SK-N-SH (cell line): ENCODE measurements around the gene C4orf54. TPM values are rescaled to one million over a fixed set of nuclear protein-coding genes. Genes with fewer than 3 reads are reported as not detected.

Experiments used
- CTCF ChIA-PET: fragments of 300-600, 350-600 bp; formaldehyde crosslinking; extraction: SDS; loops from one replicate; lab custom pipeline; 2021; lab: Yijun Ruan, JAX
- POLR2A ChIA-PET: fragments of 350-600 bp; sonication (Branson Sonifier 250); formaldehyde crosslinking; extraction: SDS; loops from one replicate; lab custom pipeline; 2020; ENCODE audit warnings: antibody characterized with exemption, inconsistent platforms; lab: Yijun Ruan, JAX
- DNase-seq: peaks from one replicate; pipeline ENCODE4 v3.0.0; 2012
- H2AFZ ChIP-seq: fragments of 200-600 bp; sonication (generic); 2 replicates; pipeline ENCODE4 v1.8.1; 2016; ENCODE audit warnings: antibody characterized with exemption, mild to moderate bottlenecking, low read depth
- H3F3A ChIP-seq: fragments of 200-600 bp; sonication (generic); replicated peaks from 2 replicates; pipeline ENCODE3; 2016; ENCODE audit warnings: antibody characterized with exemption, mild to moderate bottlenecking; ENCODE audit not compliant: insufficient read depth
- H3K27ac ChIP-seq, 2 experiments: fragments of 200-500 bp in 1 of 2; fragments of 200-600 bp in 1 of 2; sonication (Bioruptor generic) in 1 of 2; sonication (generic), shearing (Covaris generic) in 1 of 2; 2 replicates each; pipeline versions ENCODE4 v1.5.1 to v1.6.1; 2014 to 2016; ENCODE audit warnings: low read depth in 2 of 2, inconsistent platforms in 1 of 2, low read length in 1 of 2, mild to moderate bottlenecking in 1 of 2, mixed read lengths in 1 of 2
- H3K27me3 ChIP-seq: fragments of 200-600 bp; sonication (generic), shearing (Covaris generic); 2 replicates; pipeline ENCODE4 v1.6.1; 2016; ENCODE audit warnings: mixed run types; ENCODE audit not compliant: insufficient read depth
- H3K36me3 ChIP-seq, 2 experiments: fragments of 200-500 bp in 1 of 2; fragments of 200-600 bp in 1 of 2; sonication (Bioruptor generic) in 1 of 2; sonication (generic) in 1 of 2; replicated peaks in 1 of 2; 2 replicates each; pipeline versions ENCODE3 to v1.5.1; 2014 to 2016; ENCODE audit warnings: low read length in 1 of 2, mild to moderate bottlenecking in 1 of 2; ENCODE audit not compliant: insufficient read depth in 2 of 2, control insufficient read depth in 1 of 2
- H3K4me1 ChIP-seq, 2 experiments: fragments of 200-500 bp in 1 of 2; fragments of 200-600 bp in 1 of 2; sonication (Bioruptor generic) in 1 of 2; sonication (generic), shearing (Covaris generic) in 1 of 2; 2 replicates each; pipeline versions ENCODE4 v1.5.1 to v1.6.1; 2014 to 2016; ENCODE audit warnings: low read depth in 1 of 2, low read length in 1 of 2, mixed run types in 1 of 2; ENCODE audit not compliant: insufficient read depth in 2 of 2, control insufficient read depth in 1 of 2
- H3K4me2 ChIP-seq: fragments of 200-600 bp; sonication (generic), shearing (Covaris generic); 2 replicates; pipeline ENCODE4 v1.6.1; 2017; ENCODE audit warnings: mixed run types
- H3K4me3 ChIP-seq, 2 experiments: fragments of 200-500 bp in 1 of 2; fragments of 200-600 bp in 1 of 2; sonication (Bioruptor generic) in 1 of 2; sonication (generic), shearing (Covaris generic) in 1 of 2; 2 replicates each; pipeline versions ENCODE4 v1.5.1 to v1.8.1; 2014 to 2016; ENCODE audit warnings: low read depth in 2 of 2, inconsistent platforms in 1 of 2, low read length in 1 of 2, mild to moderate bottlenecking in 1 of 2, mixed read lengths in 1 of 2, moderate library complexity in 1 of 2
- H3K79me2 ChIP-seq: fragments of 200-600 bp; sonication (generic); 2 replicates; pipeline ENCODE4 v1.8.1; 2017; ENCODE audit warnings: mild to moderate bottlenecking; ENCODE audit not compliant: insufficient read depth
- H3K9ac ChIP-seq: fragments of 200-600 bp; sonication (generic); 2 replicates; pipeline ENCODE4 v1.6.1; 2017; ENCODE audit warnings: mixed run types
- H3K9me2 ChIP-seq: fragments of 200-600 bp; sonication (generic); 2 replicates; pipeline ENCODE4 v1.6.1; 2017; ENCODE audit warnings: mixed run types
- H3K9me3 ChIP-seq: fragments of 200-600 bp; sonication (generic); 2 replicates; pipeline ENCODE4 v1.6.1; 2017; ENCODE audit warnings: mixed run types, mild to moderate bottlenecking, moderate library complexity
- H4K20me1 ChIP-seq: fragments of 200-600 bp; sonication (generic); 2 replicates; pipeline ENCODE4 v1.6.1; 2017; ENCODE audit warnings: mild to moderate bottlenecking, mixed run types; ENCODE audit not compliant: insufficient read depth
- EZH2phosphoT487 ChIP-seq: fragments of 200-600 bp; sonication (generic); IDR thresholded peaks from 2 replicates; pipeline ENCODE4 v1.6.1; 2017; ENCODE audit warnings: low read depth, mixed run types, mild to moderate bottlenecking, antibody characterized with exemption, moderate library complexity, borderline replicate concordance
- POLR2AphosphoS5 ChIP-seq: IDR thresholded peaks from 2 replicates; pipeline ENCODE4 v1.6.1; 2012; ENCODE audit warnings: low read depth, low read length
- RAD21 ChIP-seq: IDR thresholded peaks from 2 replicates; pipeline ENCODE4 v1.6.1; 2012; ENCODE audit warnings: mild to moderate bottlenecking, low read length
- RCOR1 ChIP-seq: fragments of 150-350 bp; IDR thresholded peaks from 2 replicates; pipeline ENCODE4 v1.6.1; 2017; ENCODE audit warnings: antibody characterized with exemption, low read length
- TAF1 ChIP-seq: IDR thresholded peaks from 2 replicates; pipeline ENCODE4 v1.6.1; 2012; ENCODE audit warnings: low read depth, mild to moderate bottlenecking, low read length, moderate library complexity, borderline replicate concordance
- TEAD4 ChIP-seq: IDR thresholded peaks from 2 replicates; pipeline ENCODE4 v1.4.0; 2012; ENCODE audit warnings: mild to moderate bottlenecking, borderline replicate concordance; ENCODE audit not compliant: insufficient read depth
- WGBS: methylation state at CpG from one replicate; pipeline ENCODE4 v1.1.6; 2017; ENCODE audit warnings: low lambda C conversion rate; 5-methylcytosine and 5-hydroxymethylcytosine counted together
- polyA plus RNA-seq, 3 experiments: library from polyadenylated mRNA; depleted of rRNA; stranded (reverse); fragments of >200 nt; gene quantifications; 2 replicates each; pipeline ENCODE4 v1.2.3, GENCODE V29; 2012
- TF ChIP-seq, protein P1 (sequence below): IDR thresholded peaks from 2 replicates; pipeline ENCODE4 v1.4.0; 2012; ENCODE audit warnings: low read depth
- TF ChIP-seq, protein P2 (sequence below): fragments of 150-350 bp; IDR thresholded peaks from 2 replicates; pipeline ENCODE4 v1.6.1; 2016; ENCODE audit warnings: mild to moderate bottlenecking, low read depth, low read length

The C4orf54 gene
- polyA plus RNA-seq, 1 of the 3 experiments (the other 2 are of a cell fraction), result not detected

DNA sequence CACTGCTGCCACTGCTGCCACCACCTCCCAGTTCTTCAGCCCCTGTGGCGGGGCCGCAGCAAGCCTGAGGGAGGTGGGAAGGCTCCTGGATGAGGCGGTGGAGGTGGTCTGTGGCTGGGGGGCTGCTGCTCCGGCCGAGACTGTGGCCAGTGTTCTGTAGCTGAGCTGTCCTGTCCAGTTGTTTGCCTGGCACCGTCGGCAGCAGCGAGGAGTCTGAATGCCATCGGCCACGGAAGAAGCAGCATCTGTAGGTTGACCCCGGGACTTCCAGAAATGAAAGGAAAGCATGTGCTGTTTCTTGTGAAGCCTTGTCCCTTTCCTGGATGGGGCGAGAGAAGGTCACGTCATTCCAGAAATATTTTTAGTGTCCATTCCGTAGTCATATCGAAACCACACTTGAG, 3.3 kb downstream of the C4orf54 start:
- no peak for DNase-seq
- Histone ChIP-seq H3F3A (no peaks in the 10 kb centered on the region), H3K9ac (no peak overlapping the region), H3K36me3 (no peaks in the 10 kb centered on the region), H3K27ac (no peak overlapping the region), H4K20me1 (no peaks in the 10 kb centered on the region), H2AFZ (no peak overlapping the region; the same call in 1 of the 2 replicates), H3K27me3 (no peaks in the 10 kb centered on the region), H3K4me1 (no peaks in the 10 kb centered on the region), H3K4me3 (no peak overlapping the region), H3K9me3 (no peaks in the 10 kb centered on the region), H3K4me2 (peak overlapping the region; percentile 47), H3K9me2 (no peaks in the 10 kb centered on the region), H3K79me2 (no peaks in the 10 kb centered on the region)
- POLR2A ChIA-PET, result no interaction called here
- TF ChIP-seq TEAD4 (no peak), RAD21 (no peak)
- CTCF ChIA-PET, result no interaction called here
- WGBS, result 37% methylated on average over 12 of the region's 15 CpGs

DNA sequence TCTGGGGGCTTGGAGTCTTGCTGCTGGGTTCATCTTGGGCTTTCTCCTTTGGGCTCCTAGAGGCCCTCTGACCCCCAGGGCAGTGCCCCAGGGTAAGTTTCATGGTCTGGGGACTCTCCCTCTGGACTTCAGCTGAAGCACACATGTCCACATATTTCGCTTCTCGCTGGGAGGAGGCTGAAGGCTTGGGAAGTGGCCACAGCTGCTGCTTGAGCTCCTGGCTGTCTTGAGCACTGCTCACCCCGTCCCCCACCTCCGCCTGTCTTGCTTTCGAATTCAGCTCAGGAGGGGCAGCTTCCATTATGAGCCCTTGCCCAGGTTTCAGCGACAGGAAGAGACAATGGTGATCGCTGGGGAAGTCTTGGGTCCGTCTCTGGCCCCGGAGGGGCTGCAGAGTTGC, 3.7 kb downstream of the C4orf54 start:
- Histone ChIP-seq H3F3A (no peaks in the 10 kb centered on the region), H3K27ac (no peak overlapping the region), H4K20me1 (no peaks in the 10 kb centered on the region), H3K4me3 (no peak overlapping the region), H3K79me2 (no peaks in the 10 kb centered on the region), H3K4me1 (no peaks in the 10 kb centered on the region), H3K27me3 (no peaks in the 10 kb centered on the region), H3K9me2 (no peaks in the 10 kb centered on the region), H3K4me2 (peak overlapping the region; percentile 47), H3K36me3 (no peaks in the 10 kb centered on the region), H3K9me3 (no peaks in the 10 kb centered on the region), H2AFZ (no peak overlapping the region; the same call in 1 of the 2 replicates), H3K9ac (no peak overlapping the region)
- TF ChIP-seq TAF1 (no peak), RCOR1 (no peak)
- POLR2A ChIA-PET, result no interaction called here
- CTCF ChIA-PET, result no interaction called here
- WGBS, result 66% methylated on average over 5 of the region's 9 CpGs
- no peak for DNase-seq

DNA sequence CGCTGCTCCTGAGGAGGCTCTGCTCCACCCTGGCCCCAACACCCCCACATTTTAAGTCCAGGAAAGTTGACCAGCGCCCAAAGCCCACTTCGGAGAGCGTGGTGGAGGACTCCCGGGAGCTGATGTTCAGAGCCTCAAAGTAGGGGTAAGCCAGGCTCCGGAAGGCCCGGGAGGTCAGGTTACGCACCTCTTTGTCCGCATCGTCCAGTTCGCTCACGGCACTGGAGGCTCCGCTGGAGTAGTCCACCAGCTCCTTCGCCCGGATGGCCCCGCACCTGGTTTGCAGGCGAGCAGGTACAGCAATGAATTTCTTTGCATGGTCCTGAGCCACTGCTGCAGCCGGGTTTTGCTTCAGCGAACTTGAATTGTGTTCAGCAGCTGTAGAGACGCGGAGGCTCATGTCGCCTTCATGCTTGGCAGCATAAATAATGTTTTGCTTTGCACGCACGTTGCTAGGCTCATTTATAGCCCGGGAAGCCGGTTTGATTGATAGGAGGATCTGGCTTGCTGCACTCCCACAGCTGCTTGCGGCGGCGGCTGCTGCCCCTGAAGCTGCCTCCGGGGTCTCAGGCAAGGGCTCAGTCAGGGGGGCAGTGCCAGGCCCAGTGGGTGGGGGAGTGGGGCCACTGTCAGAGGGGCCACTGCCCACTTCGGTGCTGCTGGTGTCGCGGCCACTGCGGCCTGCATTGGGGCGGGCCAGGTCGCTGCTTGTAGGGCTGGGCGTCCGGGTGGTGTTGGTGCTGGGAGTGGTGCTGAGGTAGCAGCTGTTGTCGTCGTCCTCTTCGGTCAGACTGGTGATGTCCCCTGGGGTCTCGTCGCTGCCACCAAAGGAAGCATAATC, 4.8 kb downstream of the C4orf54 start:
- no peak overlapping the region for H3K9ac ChIP-seq
- no peak overlapping the region for H3K4me3 ChIP-seq
- H4K20me1 ChIP-seq, result no peaks in the 10 kb centered on the region
- H3K36me3 ChIP-seq, result no peaks in the 10 kb centered on the region
- no peak for TF ChIP-seq POLR2AphosphoS5
- no peak for TF ChIP-seq EZH2phosphoT487
- TF ChIP-seq, protein P1, sequence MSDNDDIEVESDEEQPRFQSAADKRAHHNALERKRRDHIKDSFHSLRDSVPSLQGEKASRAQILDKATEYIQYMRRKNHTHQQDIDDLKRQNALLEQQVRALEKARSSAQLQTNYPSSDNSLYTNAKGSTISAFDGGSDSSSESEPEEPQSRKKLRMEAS, result no peak
- TF ChIP-seq, protein P2, sequence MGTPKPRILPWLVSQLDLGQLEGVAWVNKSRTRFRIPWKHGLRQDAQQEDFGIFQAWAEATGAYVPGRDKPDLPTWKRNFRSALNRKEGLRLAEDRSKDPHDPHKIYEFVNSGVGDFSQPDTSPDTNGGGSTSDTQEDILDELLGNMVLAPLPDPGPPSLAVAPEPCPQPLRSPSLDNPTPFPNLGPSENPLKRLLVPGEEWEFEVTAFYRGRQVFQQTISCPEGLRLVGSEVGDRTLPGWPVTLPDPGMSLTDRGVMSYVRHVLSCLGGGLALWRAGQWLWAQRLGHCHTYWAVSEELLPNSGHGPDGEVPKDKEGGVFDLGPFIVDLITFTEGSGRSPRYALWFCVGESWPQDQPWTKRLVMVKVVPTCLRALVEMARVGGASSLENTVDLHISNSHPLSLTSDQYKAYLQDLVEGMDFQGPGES, result no peak
- TF ChIP-seq, all 33 proteins: peak for 0
- Histone ChIP-seq H3K4me1 (no peaks in the 10 kb centered on the region), H3K27me3 (no peaks in the 10 kb centered on the region), H3K9me2 (no peaks in the 10 kb centered on the region), H2AFZ (no peak overlapping the region), H3K79me2 (no peaks in the 10 kb centered on the region), H3F3A (no peaks in the 10 kb centered on the region), H3K27ac (no peak overlapping the region), H3K9me3 (no peaks in the 10 kb centered on the region), H3K4me2 (no peak overlapping the region)
- peak; percentile 9 for DNase-seq
- ChIA-PET CTCF (no interaction called here), POLR2A (no interaction called here)
- 91% methylated on average over 21 of the region's 43 CpGs for WGBS
